ENCODE measurements around the gene PACSIN1.
"Not testable (repeated sequence)": the region's sequence is repeated elsewhere in the genome, so short reads cannot be mapped to it uniquely, and the experiment has no call there.

PACSIN1 gene

DNA sequence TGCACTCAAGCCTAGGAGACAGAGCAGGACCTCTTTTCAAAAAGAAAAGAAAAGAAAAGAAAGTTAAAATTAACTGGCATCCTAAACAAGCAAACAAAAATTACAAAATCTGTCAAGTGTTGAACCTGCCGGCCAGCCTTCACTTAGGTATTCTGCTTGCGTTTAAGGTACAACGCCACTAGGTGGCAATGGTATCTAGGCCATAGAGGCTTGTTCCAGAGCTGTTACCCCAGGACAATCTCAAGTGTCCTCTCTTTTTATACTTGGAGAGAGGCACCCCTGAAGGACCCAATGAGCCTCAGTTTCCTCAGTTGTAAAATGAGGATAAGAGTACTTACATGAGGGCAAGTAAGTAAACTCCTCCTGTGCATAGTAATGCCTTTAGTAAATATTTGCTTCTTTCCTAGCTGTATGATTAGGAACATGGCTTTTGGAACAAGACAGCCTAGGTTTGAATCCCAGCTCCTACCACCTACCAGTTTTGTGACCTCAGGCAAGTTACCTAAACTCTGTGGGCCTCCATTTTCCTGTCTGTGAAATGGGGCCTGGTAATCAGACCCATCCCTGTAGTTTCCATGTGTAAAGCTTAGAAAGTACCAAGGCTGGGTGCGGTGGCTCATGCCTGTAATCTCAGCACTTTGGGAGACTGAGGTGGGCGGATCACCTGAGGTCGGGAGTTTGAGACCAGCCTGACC is 5.8 kb upstream of the PACSIN1 start:
- DNase-seq, result no peak

DNA sequence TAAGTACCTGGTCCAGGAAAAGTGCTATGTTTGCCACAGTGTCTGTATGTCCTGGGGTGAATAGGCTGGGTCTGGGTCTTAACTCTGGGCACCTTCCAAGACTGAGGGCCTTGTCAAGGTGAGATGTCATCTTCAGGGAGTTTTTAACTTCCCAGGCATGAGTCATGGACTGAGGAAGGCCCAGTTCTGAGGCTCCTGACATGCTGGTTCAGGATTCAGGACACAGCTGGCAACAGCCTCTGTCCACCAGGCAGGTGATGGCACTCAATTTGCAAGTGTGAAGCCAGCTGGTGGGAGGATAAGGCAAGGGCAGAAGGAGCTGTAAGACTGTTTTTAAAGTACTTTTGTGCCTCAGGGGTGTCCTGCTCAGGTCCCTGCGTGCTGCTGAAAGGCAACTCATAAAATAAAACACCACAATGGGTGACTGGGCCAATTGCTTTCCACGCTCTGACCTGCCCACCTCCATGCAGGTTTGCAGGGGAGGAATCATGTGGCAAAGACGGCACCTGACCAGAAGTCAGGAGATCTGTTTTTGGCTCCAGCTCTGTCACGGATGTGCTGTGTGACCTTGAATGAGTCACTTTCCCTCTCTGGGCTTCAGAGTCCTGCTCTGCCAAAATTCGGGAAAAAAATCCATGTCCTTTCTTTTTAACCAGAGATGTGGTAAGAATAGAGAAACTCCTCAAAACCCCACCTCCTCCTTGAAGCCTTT is 4.9 kb upstream of the PACSIN1 start:
- DNase-seq, result no peak

GRCh38 chr6:34462010-34462409 is 3.9 kb upstream of the PACSIN1 start:
- no peak for DNase-seq

DNA sequence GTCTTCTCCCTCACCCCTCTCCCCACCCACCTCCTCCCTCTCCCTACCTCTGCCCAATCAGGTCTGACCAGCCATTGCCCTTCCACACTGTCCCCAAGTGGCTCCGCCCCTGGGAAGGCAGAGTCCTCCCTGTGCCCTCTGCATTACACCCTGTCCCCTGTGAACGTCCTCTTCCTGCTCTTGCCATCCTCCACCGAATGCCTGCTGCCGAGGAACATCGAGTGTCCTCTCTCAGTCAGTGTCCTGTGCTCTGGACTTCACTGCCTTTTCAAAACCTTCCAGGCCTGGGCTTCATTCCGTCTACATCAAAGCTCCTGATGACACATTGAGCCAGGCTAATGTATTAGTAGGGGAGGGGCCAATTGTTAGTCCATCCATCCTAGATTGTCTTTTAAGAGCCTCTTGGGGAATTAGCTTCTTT is 3.3 kb upstream of the PACSIN1 start:
- no peak for DNase-seq

DNA sequence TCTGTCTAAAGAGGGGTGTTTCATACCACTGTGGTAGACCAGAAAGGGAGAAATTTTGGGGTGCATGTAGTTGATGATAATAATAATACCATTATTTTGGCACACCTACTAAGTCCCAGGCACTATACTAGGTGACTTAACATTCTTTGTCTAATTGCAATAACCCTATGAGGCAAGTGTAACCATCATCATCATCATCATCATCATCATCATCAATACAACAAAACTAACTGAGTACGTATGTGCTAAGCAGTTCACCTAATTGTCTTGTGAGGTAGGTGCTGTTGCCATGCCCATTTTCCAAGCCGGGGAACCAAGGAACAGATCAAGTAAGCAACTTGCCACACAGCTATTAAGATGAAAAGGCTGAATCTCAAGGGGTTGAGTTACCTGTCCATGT is 2.6 kb upstream of the PACSIN1 start:
- no peak for DNase-seq

- DNase-seq, result no peak
Observed at GRCh38 chr6:34463849-34464248, 2.0 kb upstream of the PACSIN1 start.

DNA sequence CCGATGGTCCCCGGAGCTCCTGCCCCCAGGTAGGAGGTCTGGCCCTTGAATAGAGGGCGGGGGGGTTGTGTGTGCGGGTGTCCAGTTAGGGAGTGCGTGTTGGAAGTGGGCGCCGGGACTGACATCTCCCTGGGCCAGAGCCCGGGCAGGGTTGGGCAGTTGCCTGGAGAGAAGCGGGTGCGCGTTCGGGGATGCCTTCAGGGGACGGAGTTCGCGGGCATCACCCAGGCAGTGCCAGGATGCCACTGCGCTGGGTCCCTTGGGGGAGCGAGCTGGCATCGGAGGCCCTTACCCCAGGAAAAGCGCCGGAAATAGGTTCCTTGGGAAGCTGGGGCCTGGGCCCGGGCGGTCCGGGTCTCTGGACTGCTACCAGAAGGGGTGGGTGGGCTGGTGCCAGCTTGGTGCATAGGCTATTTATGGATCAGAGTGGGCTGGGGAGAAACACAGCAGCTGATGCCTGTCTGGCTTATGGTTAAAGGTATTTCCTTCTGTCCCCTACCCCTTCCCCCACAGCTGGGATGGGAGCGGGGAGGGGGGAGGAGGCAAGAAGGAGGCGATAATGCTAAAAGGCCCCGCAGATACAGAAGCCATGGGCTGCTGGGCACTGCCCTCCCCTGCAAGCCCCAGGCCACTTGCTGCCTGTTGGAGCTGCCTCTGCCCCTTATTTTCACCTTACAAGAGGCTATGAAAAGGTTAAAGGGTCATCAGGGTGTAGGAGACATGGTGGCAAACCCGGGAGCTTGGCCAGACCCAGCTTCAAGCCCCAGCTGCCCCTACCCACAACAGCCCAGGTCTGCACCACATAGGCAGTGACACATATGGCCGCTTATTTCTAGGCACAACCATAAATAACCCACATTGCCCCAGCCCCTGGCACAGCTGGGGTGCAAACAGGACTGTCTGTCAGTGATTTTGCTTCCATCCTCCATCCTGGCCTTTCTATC is 638 bp downstream of the PACSIN1 start:
- DNase-seq, result no peak

- no peak for DNase-seq
Observed at GRCh38 chr6:34468378-34468892, 2.6 kb downstream of the PACSIN1 start.

DNA sequence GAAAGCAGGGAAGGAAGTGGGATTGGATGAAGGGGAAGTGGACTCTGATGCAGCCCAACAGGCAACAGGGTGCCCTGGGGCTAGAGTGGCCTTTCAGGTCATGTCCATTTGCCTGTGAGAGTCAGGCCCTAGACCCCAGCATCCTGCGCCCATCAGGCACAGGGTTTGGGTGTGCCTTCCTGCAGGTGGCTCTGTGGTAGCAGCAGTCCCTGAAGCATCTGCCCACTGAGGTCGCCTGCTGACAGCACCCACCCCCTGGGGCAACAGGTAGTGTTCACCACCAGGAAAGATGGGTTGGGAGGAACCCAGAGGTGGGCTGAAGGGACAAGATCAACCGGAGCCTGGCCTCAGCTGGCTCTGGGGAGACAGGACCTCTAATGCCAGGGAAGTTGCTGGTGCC is 3.6 kb downstream of the PACSIN1 start:
- DNase-seq, result no peak

GRCh38 chr6:34472425-34472824 is 6.5 kb downstream of the PACSIN1 start:
- DNase-seq, result no peak

DNA sequence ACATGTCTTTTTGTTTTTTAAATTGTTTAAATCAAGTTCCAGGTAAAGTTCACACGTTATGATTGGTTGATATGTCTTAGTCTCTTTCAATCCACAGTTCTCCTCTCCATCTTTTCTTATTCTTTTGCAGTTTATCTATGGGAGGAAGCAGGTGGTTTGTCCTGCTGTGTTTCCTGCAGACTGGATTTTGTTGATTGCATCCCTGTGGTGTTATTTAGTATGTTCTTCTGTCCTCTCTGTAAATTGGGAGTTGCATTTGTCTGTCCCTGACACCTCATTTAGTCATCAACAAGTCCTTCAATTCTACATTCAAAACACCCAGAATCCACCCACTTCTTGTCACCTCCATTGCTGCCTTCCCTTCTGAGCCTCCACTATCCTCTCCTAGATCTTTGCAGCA is 8.1 kb downstream of the PACSIN1 start:
- DNase-seq, result no peak

GRCh38 chr6:34474754-34475153 is 8.9 kb downstream of the PACSIN1 start:
- no peak for DNase-seq

GRCh38 chr6:34475238-34475682 is 9.4 kb downstream of the PACSIN1 start:
- no peak for DNase-seq

GRCh38 chr6:34475767-34476328 is 10.0 kb downstream of the PACSIN1 start:
- no peak for DNase-seq

- DNase-seq, result no peak
Observed at GRCh38 chr6:34476447-34476846, 10.6 kb downstream of the PACSIN1 start.

GRCh38 chr6:34476921-34477320 is 11.0 kb downstream of the PACSIN1 start:
- DNase-seq, result no peak

DNA sequence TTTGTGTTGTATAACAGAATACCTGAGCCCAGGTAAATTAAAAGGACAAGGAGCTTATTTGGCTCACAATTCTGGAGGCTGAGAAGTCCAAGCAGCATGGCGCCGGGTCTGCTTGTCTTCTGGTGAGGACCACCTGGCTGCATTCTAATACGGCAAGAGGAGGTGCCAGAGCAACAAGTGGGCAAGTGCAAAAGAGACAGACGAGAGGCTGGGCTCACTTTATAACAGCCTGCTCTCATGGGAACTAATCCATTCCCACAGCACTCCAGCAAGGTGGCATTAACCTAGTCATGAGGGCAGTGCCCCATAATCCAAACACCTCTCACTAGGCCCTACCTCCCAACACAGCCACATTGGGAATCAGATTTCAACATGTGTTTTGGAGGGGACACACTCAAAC is 12.9 kb downstream of the PACSIN1 start:
- DNase-seq, result no peak

GRCh38 chr6:34483781-34484180 is 17.9 kb downstream of the PACSIN1 start:
- DNase-seq, result not testable (repeated sequence)

GRCh38 chr6:34484391-34484790 is 18.5 kb downstream of the PACSIN1 start:
- no peak for DNase-seq

DNA sequence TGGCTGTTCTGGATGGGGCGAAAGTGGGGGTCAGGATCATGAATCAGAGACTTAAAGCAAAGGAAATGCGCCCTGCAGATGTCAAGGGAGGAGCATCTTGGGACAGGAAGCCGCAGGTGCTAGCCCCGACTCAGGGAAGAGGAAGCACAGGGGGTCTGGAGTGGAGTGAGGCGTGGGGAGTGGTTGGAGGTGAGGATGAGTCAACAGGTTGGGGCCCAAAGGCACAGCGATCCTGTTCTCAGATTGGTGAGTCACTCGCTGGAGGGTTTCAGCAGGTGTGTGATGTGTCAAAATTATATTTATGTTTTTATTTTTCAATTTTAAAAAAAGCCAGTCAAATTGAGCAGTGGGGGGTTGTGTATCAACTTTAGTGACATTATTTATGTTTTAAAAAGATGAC is 19.0 kb downstream of the PACSIN1 start:
- DNase-seq, result no peak

DNA sequence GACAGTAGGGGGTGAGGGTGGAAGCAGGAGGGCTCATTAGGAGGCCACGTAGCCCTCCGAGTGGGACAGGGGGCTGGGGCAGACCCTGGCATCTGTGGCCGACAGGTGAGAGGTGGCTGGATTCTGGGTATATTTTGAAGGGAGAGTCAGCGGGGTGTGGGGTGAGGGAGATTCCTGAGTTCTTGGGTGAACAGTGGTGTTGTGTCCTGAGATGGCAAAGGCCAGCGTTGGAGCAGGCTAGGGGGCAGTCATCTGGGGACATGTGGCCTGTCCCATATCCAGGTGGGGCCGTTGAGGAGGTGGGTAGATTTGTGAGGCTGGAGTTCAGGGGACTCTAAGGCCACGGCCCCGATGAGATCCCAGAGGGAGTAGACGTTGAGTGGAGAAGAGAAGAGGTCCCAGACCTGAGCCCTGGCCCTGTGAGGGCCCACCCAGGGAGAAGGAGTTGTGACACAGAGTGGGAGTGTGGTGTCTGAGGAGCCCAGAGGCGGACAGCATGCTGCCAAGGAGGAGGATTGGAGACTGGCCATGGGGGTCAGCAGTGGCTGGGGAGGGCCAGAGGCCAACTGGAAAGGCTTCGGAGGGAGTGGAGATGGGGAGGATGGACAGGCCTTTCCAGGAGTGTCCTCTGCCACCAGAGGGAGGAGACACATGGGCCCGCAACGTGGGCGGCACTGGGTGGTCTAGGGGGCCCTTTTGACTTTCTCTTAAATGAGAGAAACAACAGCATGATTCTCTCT is 19.6 kb downstream of the PACSIN1 start:
- DNase-seq, result no peak

DNA sequence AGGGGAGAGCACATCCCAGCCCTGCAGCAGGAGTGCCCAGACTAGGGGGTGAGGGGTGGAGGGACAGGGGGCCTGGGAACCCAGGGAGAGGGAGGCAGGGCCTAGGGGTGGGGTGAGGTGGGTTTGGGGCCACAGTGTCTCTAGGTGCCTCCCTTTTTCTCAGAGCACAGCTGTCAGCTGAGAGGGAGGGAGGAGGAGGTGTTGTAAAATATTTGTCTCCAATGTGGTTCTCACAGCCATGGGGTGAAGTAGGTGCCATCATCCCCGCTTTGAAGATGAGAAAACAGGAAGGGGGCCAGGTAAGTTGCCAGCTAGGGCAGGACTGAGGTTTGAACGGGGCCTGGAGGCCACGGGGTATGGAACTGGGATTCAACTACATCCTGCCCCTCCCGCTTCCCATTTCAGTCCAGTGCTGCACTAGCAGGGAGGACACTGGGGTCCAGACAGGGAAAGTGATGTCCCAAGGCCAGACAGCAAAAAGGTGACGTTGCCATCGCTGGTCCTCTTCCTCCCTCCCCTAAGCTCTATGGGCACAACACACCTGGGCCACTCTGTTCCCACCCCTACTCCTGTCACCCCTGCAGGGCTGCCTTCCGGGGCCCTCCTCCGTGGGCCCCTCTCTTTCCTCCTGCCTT is 20.3 kb downstream of the PACSIN1 start:
- DNase-seq, result no peak

All from 8988T (cell line).